A673 (cell line): ENCODE measurements around the gene BMP2K. TPM values are rescaled to one million over a fixed set of nuclear protein-coding genes. Genes with fewer than 3 reads are reported as not detected.
A peak's percentile ranks its signal among the peaks of the same experiment; 100 is the strongest.

ENCODE experiments used
- BruUV-seq: library from RNA; stranded (reverse); fragments of 400-500 nt; replicated peaks from 2 replicates; lab custom pipeline; 2021; lab: Mats Ljungman, UMichigan
- CTCF ChIA-PET: fragments of 300-600 bp; sonication (Branson Sonifier 250); formaldehyde crosslinking; loops from one replicate; lab custom pipeline; 2022; ENCODE audit warnings: antibody characterized with exemption; lab: Charles Lee
- POLR2A ChIA-PET: fragments of 300-600 bp; sonication (Branson Sonifier 250); formaldehyde crosslinking; loops from one replicate; lab custom pipeline; 2022; ENCODE audit warnings: antibody characterized with exemption; ENCODE audit not compliant: low non-redundant PET; lab: Charles Lee
- DNase-seq: peaks from one replicate; pipeline ENCODE4 v3.0.0-alpha.2; 2015; ENCODE audit warnings: low spot score
- H3K27ac ChIP-seq: fragments of 200-600 bp; sonication (generic); 2 replicates; pipeline ENCODE4 v1.5.1; 2016; ENCODE audit warnings: mixed run types, low read depth, mild to moderate bottlenecking, mixed read lengths, antibody characterized with exemption, low read length; ENCODE audit not compliant: poor library complexity, severe bottlenecking
- H3K27me3 ChIP-seq: fragments of 200-600 bp; sonication (generic); replicated peaks from 2 replicates; pipeline ENCODE4 v1.6.1; 2017; ENCODE audit warnings: mixed run types, low read depth, mild to moderate bottlenecking, mixed read lengths, antibody characterized with exemption, low read length; ENCODE audit not compliant: insufficient read depth, poor library complexity
- H3K36me3 ChIP-seq: fragments of 200-600 bp; sonication (generic); 2 replicates; pipeline ENCODE4 v1.6.1; 2016; ENCODE audit warnings: mixed run types, mild to moderate bottlenecking, mixed read lengths, antibody characterized with exemption, low read length; ENCODE audit not compliant: insufficient read depth, poor library complexity, severe bottlenecking
- H3K4me1 ChIP-seq: fragments of 200-600 bp; sonication (generic); 2 replicates; pipeline ENCODE4 v1.6.1; 2017; ENCODE audit warnings: mixed run types, mild to moderate bottlenecking, mixed read lengths, antibody characterized with exemption, low read length; ENCODE audit not compliant: insufficient read depth, poor library complexity, severe bottlenecking
- H3K4me3 ChIP-seq: fragments of 200-600 bp; sonication (generic); 2 replicates; pipeline ENCODE4 v1.5.1; 2016; ENCODE audit warnings: low read depth, mixed run types, mild to moderate bottlenecking, mixed read lengths, low read length; ENCODE audit not compliant: poor library complexity, severe bottlenecking
- H3K9me3 ChIP-seq: fragments of 200-600 bp; sonication (generic); 2 replicates; pipeline ENCODE4 v1.6.1; 2016; ENCODE audit warnings: mixed run types, low read depth, mild to moderate bottlenecking, mixed read lengths, antibody characterized with exemption, low read length; ENCODE audit not compliant: poor library complexity, severe bottlenecking
- CTCF ChIP-seq: fragments of 300-800, 200-600 bp; sonication (generic); conservative IDR thresholded peaks from 2 replicates; pipeline ENCODE4 v1.5.1; 2017; ENCODE audit warnings: low read depth, mild to moderate bottlenecking, antibody characterized with exemption, low read length, moderate library complexity, mixed read lengths
- EZH2 ChIP-seq: fragments of 200-600 bp; sonication (generic); IDR thresholded peaks from 2 replicates; pipeline ENCODE4 v1.6.1; 2017; ENCODE audit warnings: borderline replicate concordance, low read depth, mild to moderate bottlenecking, mixed read lengths, antibody characterized with exemption, low read length; ENCODE audit not compliant: poor library complexity, severe bottlenecking
- intact Hi-C: fragments of 100-400 bp; cut with micrococcal nuclease; formaldehyde crosslinking; loops from one replicate; pipeline ENCODE4 v1.10.0; 2022; ENCODE audit not compliant: unreplicated experiment
- total RNA-seq: library from RNA; stranded (reverse); gene quantifications from 2 replicates; pipeline ENCODE4 v1.2.3, GENCODE V29; 2021

BMP2K gene
- total RNA-seq, 1 experiment from 2014 or later = 14.3 TPM

- no peak for TF ChIP-seq CTCF
- no peak for TF ChIP-seq EZH2
- BruUV-seq = no TSS peak
- H3K27ac ChIP-seq = no peak overlapping the region
- intact Hi-C loops = no loop called here
- no peaks in the 10 kb centered on the region for H3K4me1 ChIP-seq
- no peaks in the 10 kb centered on the region for H3K9me3 ChIP-seq
- no peaks in the 10 kb centered on the region for H3K36me3 ChIP-seq
- DNase-seq = no peak
- ChIA-PET CTCF (no interaction called here), POLR2A (no interaction called here)
- no peaks in the 10 kb centered on the region for H3K27me3 ChIP-seq
- H3K4me3 ChIP-seq = no peak overlapping the region
These were observed 169.6 kb downstream of the BMP2K start for GRCh38 chr4:78945651-78946179.

GRCh38 chr4:78949735-78950134 lies 173.6 kb downstream of the BMP2K start:
- Histone ChIP-seq H3K36me3 (no peaks in the 10 kb centered on the region), H3K4me3 (no peak overlapping the region), H3K9me3 (no peaks in the 10 kb centered on the region), H3K27ac (no peak overlapping the region), H3K27me3 (no peaks in the 10 kb centered on the region), H3K4me1 (no peaks in the 10 kb centered on the region)
- no peak for DNase-seq
- BruUV-seq = no TSS peak
- POLR2A ChIA-PET = no interaction called here
- intact Hi-C loops = loop anchor here (5.0 kb wide), 2 partner anchors 628 to 1268 kb away; no protein-coding TSS in a partner anchor
- TF ChIP-seq EZH2 = no peak
- no peak for TF ChIP-seq CTCF
- CTCF ChIA-PET = no interaction called here

GRCh38 chr4:78951862-78952472 lies 175.8 kb downstream of the BMP2K start:
- H3K36me3 ChIP-seq = no peaks in the 10 kb centered on the region
- H3K9me3 ChIP-seq = no peaks in the 10 kb centered on the region
- H3K4me1 ChIP-seq = no peaks in the 10 kb centered on the region
- intact Hi-C loops = loop anchor here (5.0 kb wide), 2 partner anchors 625 to 1265 kb away; no protein-coding TSS in a partner anchor
- TF ChIP-seq CTCF (peak; percentile 56), EZH2 (no peak)
- POLR2A ChIA-PET = no interaction called here
- BruUV-seq = no TSS peak
- CTCF ChIA-PET = interaction anchor here (0.6 kb wide), 1 partner anchor 1219 kb away, joined by 5 read pairs; no protein-coding TSS in a partner anchor
- H3K27ac ChIP-seq = no peak overlapping the region
- H3K27me3 ChIP-seq = no peaks in the 10 kb centered on the region
- H3K4me3 ChIP-seq = no peak overlapping the region
- DNase-seq = peak; percentile 23
